Colonic mucosa (tissue), 4 donors: ENCODE data around the gene PHF20. TPM values are rescaled to one million over a fixed set of nuclear protein-coding genes. Genes with fewer than 3 reads are reported as not detected.
"Not testable (repeated sequence)": the region's sequence is repeated elsewhere in the genome, so short reads cannot be mapped to it uniquely, and the experiment has no call there.

Experiments
- DNase-seq: peaks from one replicate; pipeline ENCODE4 v3.0.0-alpha.2; 2020
- H3K27ac ChIP-seq: fragments of 200-600 bp; one replicate; pipeline ENCODE4 v1.8.0; 2021
- H3K27me3 ChIP-seq: fragments of 200-600 bp; one replicate; pipeline ENCODE4 v1.8.0; 2021
- H3K36me3 ChIP-seq: fragments of 200-600 bp; one replicate; pipeline ENCODE4 v1.8.0; 2021
- H3K4me1 ChIP-seq: fragments of 200-600 bp; one replicate; pipeline ENCODE4 v1.8.0; 2021; ENCODE audit warnings: mild to moderate bottlenecking
- H3K4me3 ChIP-seq: fragments of 200-600 bp; one replicate; pipeline ENCODE4 v1.8.0; 2021
- H3K9ac ChIP-seq, 2 donors: one replicate each; pipeline ENCODE4 v1.7.0; 2013; ENCODE audit warnings: control low read depth in 2 of 2, low read depth in 2 of 2, low read length in 2 of 2
- H3K9me3 ChIP-seq: fragments of 200-600 bp; one replicate; pipeline ENCODE4 v1.8.0; 2021
- CTCF ChIP-seq: fragments of 200-600 bp; IDR thresholded peaks from one replicate; pipeline ENCODE4 v1.8.0; 2022; ENCODE audit warnings: antibody characterized with exemption, mild to moderate bottlenecking
- intact Hi-C: fragments of 100-400 bp; cut with DNase I; formaldehyde crosslinking; loops from one replicate; pipeline ENCODE4 v1.14.1; 2022
- total RNA-seq, 2 donors: library from RNA; stranded (reverse); fragmentation: NEBNext Ultra II Directional in 1 of 2; extraction: Animal tissue kit (Norgen Biotek cat#: 25700) in 1 of 2; gene quantifications; one replicate each; pipeline ENCODE4 v1.2.1, GENCODE V29; 2021
- donor health status: healthy.
- donor health status: DM: no; HTN: no; CAD: no.
- donor health status: DM: no; HTN: no; CAD: no.

Gene PHF20
- total RNA-seq: 10 to 100 TPM; 25.5 to 27.0 TPM

GRCh38 chr20:35771689-35772562 is at the start of gene PHF20:
Gene PHF20 (plus strand): TSS chr20:35772015. CDS start chr20:35801523, 29,508 bp downstream.
- no peaks in the 10 kb centered on the region for H3K27me3 ChIP-seq
- peak within 1 kb of the TSS; percentile 76 to 89 for H3K9ac ChIP-seq
- H3K4me1 ChIP-seq: peaks cover 12% of the 10 kb centered on the region
- peak within 1 kb of the TSS; percentile 85 for H3K27ac ChIP-seq
- no peaks in the 10 kb centered on the region for H3K36me3 ChIP-seq
- intact Hi-C loops: no loop called here
- DNase-seq: peak; percentile 100
- H3K4me3 ChIP-seq: peak within 1 kb of the TSS; percentile 60
- no peaks in the 10 kb centered on the region for H3K9me3 ChIP-seq
- TF ChIP-seq CTCF: no peak

GRCh38 chr20:35723275-35723639 is 48.6 kb upstream of the PHF20 start:
- peaks cover 59% of the 10 kb centered on the region for H3K36me3 ChIP-seq
- H3K4me1 ChIP-seq, H3K4me3 ChIP-seq, H3K9me3 ChIP-seq, intact Hi-C loops, H3K27me3 ChIP-seq, H3K27ac ChIP-seq, DNase-seq, H3K9ac ChIP-seq: not testable (repeated sequence)

GRCh38 chr20:35723652-35724320 is 48.0 kb upstream of the PHF20 start:
- H3K36me3 ChIP-seq: peaks cover 62% of the 10 kb centered on the region
- H3K4me3 ChIP-seq, intact Hi-C loops, H3K27ac ChIP-seq, H3K4me1 ChIP-seq, H3K9me3 ChIP-seq, H3K27me3 ChIP-seq, H3K9ac ChIP-seq, DNase-seq: not testable (repeated sequence)

- Histone ChIP-seq H3K27me3 (no peaks in the 10 kb centered on the region), H3K36me3 (peaks cover 62% of the 10 kb centered on the region), H3K27ac (no peak overlapping the region), H3K4me3 (no peak overlapping the region), H3K4me1 (no peaks in the 10 kb centered on the region), H3K9me3 (no peaks in the 10 kb centered on the region), H3K9ac (no peak overlapping the region)
- no peak for TF ChIP-seq CTCF
- DNase-seq: no peak
- intact Hi-C loops: no loop called here
Measured at GRCh38 chr20:35724321-35725230, 47.2 kb upstream of the PHF20 start.

GRCh38 chr20:35726842-35727711 is 44.7 kb upstream of the PHF20 start:
- Histone ChIP-seq H3K9ac (no peak overlapping the region), H3K4me1 (no peaks in the 10 kb centered on the region), H3K36me3 (peaks cover 45% of the 10 kb centered on the region), H3K4me3 (no peak overlapping the region), H3K27me3 (no peaks in the 10 kb centered on the region), H3K27ac (no peak overlapping the region), H3K9me3 (no peaks in the 10 kb centered on the region)
- intact Hi-C loops: no loop called here
- no peak for DNase-seq
- no peak for TF ChIP-seq CTCF
